ENCODE measurements around the gene DAAM2.

DNA sequence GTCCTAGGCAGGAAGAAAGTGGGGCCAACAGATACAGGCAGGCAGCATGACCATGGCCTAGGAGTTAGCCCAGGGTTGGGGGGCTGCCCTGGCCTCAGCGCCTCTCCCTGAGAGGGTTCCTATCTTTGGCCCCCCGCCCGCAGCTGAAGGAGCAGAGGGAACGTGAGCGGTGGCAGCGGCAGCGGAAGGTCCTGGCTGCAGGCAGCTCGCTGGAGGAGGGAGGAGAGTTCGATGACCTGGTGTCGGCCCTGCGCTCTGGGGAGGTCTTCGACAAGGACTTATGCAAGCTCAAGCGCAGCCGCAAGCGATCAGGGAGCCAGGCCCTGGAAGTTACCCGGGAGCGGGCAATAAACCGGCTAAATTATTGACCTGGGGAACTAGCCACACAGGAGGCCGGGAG lies 109.5 kb downstream of the DAAM2 start:
- TF ChIP-seq, protein P1, sequence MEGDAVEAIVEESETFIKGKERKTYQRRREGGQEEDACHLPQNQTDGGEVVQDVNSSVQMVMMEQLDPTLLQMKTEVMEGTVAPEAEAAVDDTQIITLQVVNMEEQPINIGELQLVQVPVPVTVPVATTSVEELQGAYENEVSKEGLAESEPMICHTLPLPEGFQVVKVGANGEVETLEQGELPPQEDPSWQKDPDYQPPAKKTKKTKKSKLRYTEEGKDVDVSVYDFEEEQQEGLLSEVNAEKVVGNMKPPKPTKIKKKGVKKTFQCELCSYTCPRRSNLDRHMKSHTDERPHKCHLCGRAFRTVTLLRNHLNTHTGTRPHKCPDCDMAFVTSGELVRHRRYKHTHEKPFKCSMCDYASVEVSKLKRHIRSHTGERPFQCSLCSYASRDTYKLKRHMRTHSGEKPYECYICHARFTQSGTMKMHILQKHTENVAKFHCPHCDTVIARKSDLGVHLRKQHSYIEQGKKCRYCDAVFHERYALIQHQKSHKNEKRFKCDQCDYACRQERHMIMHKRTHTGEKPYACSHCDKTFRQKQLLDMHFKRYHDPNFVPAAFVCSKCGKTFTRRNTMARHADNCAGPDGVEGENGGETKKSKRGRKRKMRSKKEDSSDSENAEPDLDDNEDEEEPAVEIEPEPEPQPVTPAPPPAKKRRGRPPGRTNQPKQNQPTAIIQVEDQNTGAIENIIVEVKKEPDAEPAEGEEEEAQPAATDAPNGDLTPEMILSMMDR (conservative IDR thresholded peaks at IDR 0.05; ENCODE audit: low read depth, low read length) = no peak
- TF ChIP-seq EZH2 (IDR thresholded peaks at IDR 0.05; ENCODE audit: borderline replicate concordance, low read depth, low read length, poor library complexity, severe bottlenecking) = no peak

Measured in A673 (cell line).